ENCODE data around the gene IGF1.

DNA sequence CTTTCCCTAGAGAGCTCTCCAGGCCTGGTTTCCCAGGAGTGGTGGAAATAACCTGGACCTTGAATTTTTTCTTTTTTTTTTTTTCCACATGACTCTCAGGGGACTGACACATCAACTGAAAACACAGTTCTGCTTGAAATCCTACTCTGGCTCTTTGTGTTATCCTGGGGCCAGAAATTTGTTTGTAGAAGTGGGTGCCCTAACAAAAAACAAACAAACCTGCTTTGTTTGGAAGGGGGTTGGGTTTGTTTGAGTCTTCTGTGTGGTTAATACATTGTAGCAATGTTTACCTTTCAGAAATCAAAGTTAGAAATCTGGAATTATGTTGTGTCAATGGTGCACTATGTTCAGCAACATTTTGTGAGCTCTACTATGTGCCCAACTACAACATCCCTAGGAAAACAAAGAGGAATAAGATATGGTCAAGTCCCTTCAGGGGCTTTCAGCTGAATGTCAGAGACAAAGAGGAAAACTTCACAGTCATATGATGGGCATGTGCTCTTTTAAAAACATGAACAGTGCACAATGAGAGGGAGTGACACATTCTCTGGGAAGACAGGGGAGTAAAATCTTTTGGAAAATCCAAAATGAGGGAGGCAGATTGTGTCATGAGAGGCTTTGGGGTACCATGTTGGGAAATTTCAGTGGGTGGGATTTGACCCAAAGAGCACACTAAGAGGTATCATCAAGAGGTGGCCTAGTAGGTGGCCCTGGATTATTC, 1.5 kb upstream of the IGF1 start:
- TF ChIP-seq GLI4 (tag by site-specific recombination; IDR thresholded peaks at IDR 0.05) (no peak), CTCF (tag by site-specific recombination; IDR thresholded peaks at IDR 0.05) (no peak), ZNF175 (tag by site-specific recombination; IDR thresholded peaks at IDR 0.05) (no peak), ZNF202 (tag by site-specific recombination; IDR thresholded peaks at IDR 0.05; ENCODE audit: borderline replicate concordance) (no peak), ZNF335 (tag by site-specific recombination; conservative IDR thresholded peaks at IDR 0.05) (no peak), KLF16 (tag by site-specific recombination; IDR thresholded peaks at IDR 0.05) (no peak)

Measured in HEK293 (cell line).